Panc1 (cell line): ENCODE measurements around the gene ZNF335. TPM values are rescaled to one million over a fixed set of nuclear protein-coding genes. Genes with fewer than 3 reads are reported as not detected.

ENCODE experiments used
- ATAC-seq: fragments of 200-7000 bp; cut with Tn5 transposase; 2 replicates; pipeline ENCODE4 v1.9.1; 2020; ENCODE audit warnings: mild to moderate bottlenecking, moderate library complexity
- BruUV-seq: library from RNA; stranded (reverse); fragments of 400-500 nt; replicated peaks from 2 replicates; lab custom pipeline; 2021; lab: Mats Ljungman, UMichigan
- CTCF ChIA-PET: fragments of 300-600 bp; sonication (Branson Sonifier 250); formaldehyde crosslinking; loops from one replicate; lab custom pipeline; 2022; ENCODE audit warnings: antibody characterized with exemption; lab: Charles Lee
- POLR2A ChIA-PET: fragments of 300-600 bp; sonication (Branson Sonifier 250); formaldehyde crosslinking; loops from one replicate; lab custom pipeline; 2022; ENCODE audit warnings: antibody characterized with exemption; lab: Charles Lee
- DNase-seq: peaks from one replicate; pipeline ENCODE4 v3.0.0-alpha.2; 2010; ENCODE audit warnings: low read depth, low spot score
- H3K27ac ChIP-seq: 2 replicates; pipeline ENCODE4 v1.5.1; 2011; ENCODE audit warnings: mild to moderate bottlenecking, low read length, inconsistent platforms
- H3K27me3 ChIP-seq: fragments of 200-500 bp; sonication (Bioruptor generic); 2 replicates; pipeline ENCODE4 v1.6.0; 2014; ENCODE audit warnings: low read length, inconsistent platforms; ENCODE audit not compliant: control insufficient read depth, insufficient read depth
- H3K36me3 ChIP-seq: fragments of 200-500 bp; sonication (Bioruptor generic); 2 replicates; pipeline ENCODE4 v1.5.1; 2014; ENCODE audit warnings: inconsistent platforms, mild to moderate bottlenecking, low read length, moderate library complexity; ENCODE audit not compliant: control insufficient read depth, insufficient read depth
- H3K4me1 ChIP-seq: 2 replicates; pipeline ENCODE4 v1.5.1; 2011; ENCODE audit warnings: inconsistent platforms, mild to moderate bottlenecking, low read length, moderate library complexity; ENCODE audit not compliant: control insufficient read depth, insufficient read depth
- H3K4me3 ChIP-seq, 2 experiments: 2 replicates each; pipeline ENCODE4 v1.5.1; 2011 to 2012; ENCODE audit warnings: low read depth in 2 of 2, low read length in 2 of 2, mild to moderate bottlenecking in 2 of 2, inconsistent platforms in 1 of 2, moderate library complexity in 1 of 2
- H3K9me3 ChIP-seq: fragments of 200-500 bp; sonication (Bioruptor generic); 2 replicates; pipeline ENCODE4 v1.5.1; 2014; ENCODE audit warnings: low read depth, mild to moderate bottlenecking, inconsistent platforms, low read length, moderate library complexity; ENCODE audit not compliant: control insufficient read depth, insufficient read depth
- CTCF ChIP-seq: fragments of 450-650 bp; IDR thresholded peaks from 2 replicates; pipeline ENCODE4 v1.5.1; 2017; ENCODE audit warnings: mild to moderate bottlenecking
- POLR2AphosphoS5 ChIP-seq: IDR thresholded peaks from 2 replicates; pipeline ENCODE4 v1.6.1; 2012; ENCODE audit warnings: mild to moderate bottlenecking, low read depth, low read length, moderate library complexity
- REST ChIP-seq, 2 experiments: IDR thresholded peaks; 2 replicates each; pipeline ENCODE4 v1.6.1; 2011 to 2012; ENCODE audit warnings: low read depth in 2 of 2, control low read depth in 1 of 2, low read length in 1 of 2, mild to moderate bottlenecking in 1 of 2, moderate library complexity in 1 of 2; ENCODE audit not compliant: insufficient read depth in 1 of 2
- SIN3A ChIP-seq: IDR thresholded peaks from 2 replicates; pipeline ENCODE4 v1.6.1; 2012; ENCODE audit warnings: low read depth, mild to moderate bottlenecking, low read length, moderate library complexity, borderline replicate concordance; ENCODE audit not compliant: insufficient read depth
- TCF7L2 ChIP-seq: IDR thresholded peaks from 2 replicates; pipeline ENCODE4 v1.6.1; 2011; ENCODE audit warnings: mild to moderate bottlenecking, low read depth, low read length, inconsistent platforms
- in situ Hi-C: cut with HindIII; loops from 2 replicates; pipeline ENCODE4 v1.10.0; 2016; ENCODE audit warnings: low sequenced_read_pairs, low pct_unique_long_range_greater_than_20kb
- intact Hi-C: fragments of 100-400 bp; cut with micrococcal nuclease; formaldehyde crosslinking; loops from one replicate; pipeline ENCODE4 v1.10.0; 2022; ENCODE audit not compliant: unreplicated experiment
- total RNA-seq: library from RNA; stranded (reverse); gene quantifications from one replicate; pipeline ENCODE4 v1.2.1, GENCODE V29; 2021; ENCODE audit not compliant: unreplicated experiment

ZNF335 gene
- total RNA-seq, 1 experiment from 2014 or later = 31.1 TPM

- Histone ChIP-seq H3K36me3 (peaks cover 2% of the 10 kb centered on the region), H3K4me1 (no peaks in the 10 kb centered on the region), H3K9me3 (no peaks in the 10 kb centered on the region), H3K27ac (no peak overlapping the region), H3K27me3 (no peaks in the 10 kb centered on the region), H3K4me3 (no peak overlapping the region)
- POLR2A ChIA-PET = interaction anchor here (0.5 kb wide), 1 partner anchor 11 kb away, joined by 3 read pairs; the partner anchor contains the start of gene PCIF1
- BruUV-seq = no TSS peak
- ATAC-seq (peak; percentile 9; the same call in 1 of the 2 replicates), DNase-seq (no peak)
- CTCF ChIA-PET = interaction anchor here (0.6 kb wide), 1 partner anchor 169 kb away, joined by 3 read pairs; no protein-coding TSS in a partner anchor
- intact Hi-C loops = no loop called here
- no peak for TF ChIP-seq REST (IDR thresholded peaks at IDR 0.05; ENCODE audit: insufficient read depth in 1 of 2, low read depth in 2 of 2, low read length in 1 of 2)
- TF ChIP-seq POLR2AphosphoS5 = no peak
- TF ChIP-seq SIN3A = no peak
- no peak for TF ChIP-seq TCF7L2
- TF ChIP-seq CTCF = no peak
- in situ Hi-C loops = no loop called here
These were observed 26.3 kb downstream of the ZNF335 start for GRCh38 chr20:45945678-45946148.

GRCh38 chr20:45944965-45945677, 26.9 kb downstream of the ZNF335 start:
- Histone ChIP-seq H3K36me3 (peaks cover 2% of the 10 kb centered on the region), H3K4me1 (no peaks in the 10 kb centered on the region), H3K27me3 (no peaks in the 10 kb centered on the region), H3K4me3 (no peak overlapping the region), H3K27ac (no peak overlapping the region), H3K9me3 (no peaks in the 10 kb centered on the region)
- no peak for DNase-seq
- in situ Hi-C loops = no loop called here
- intact Hi-C loops = no loop called here
- TF ChIP-seq SIN3A (no peak), POLR2AphosphoS5 (no peak), CTCF (no peak), TCF7L2 (no peak), REST (IDR thresholded peaks at IDR 0.05; ENCODE audit: insufficient read depth in 1 of 2, low read depth in 2 of 2, low read length in 1 of 2) (no peak)
- ChIA-PET CTCF (no interaction called here), POLR2A (interaction anchor here (0.5 kb wide), 1 partner anchor 11 kb away, joined by 3 read pairs; the partner anchor contains the start of gene PCIF1)
- no peak for ATAC-seq
- BruUV-seq = no TSS peak
